Endothelial cell of umbilical vein (primary cell): ENCODE results near the gene CALD1. TPM values are rescaled to one million over a fixed set of nuclear protein-coding genes. Genes with fewer than 3 reads are reported as not detected.

ENCODE experiments used
- BruUV-seq: library from RNA; stranded (reverse); fragments of 400-500 nt; replicated peaks from 2 replicates; lab custom pipeline; 2021; lab: Mats Ljungman, UMichigan
- CTCF ChIA-PET: fragments of 300-600, 350-600 bp; sonication (Branson Sonifier 250); formaldehyde crosslinking; loops from one replicate; lab custom pipeline; 2021; ENCODE audit warnings: antibody characterized with exemption, inconsistent platforms; lab: Charles Lee
- POLR2A ChIA-PET: fragments of 300-600, 350-600 bp; sonication (Branson Sonifier 250); formaldehyde crosslinking; loops from one replicate; lab custom pipeline; 2021; ENCODE audit warnings: antibody characterized with exemption, inconsistent platforms; lab: Charles Lee
- DNase-seq: peaks from one replicate; pipeline ENCODE4 v3.0.0-alpha.2; 2011; ENCODE audit warnings: low read depth, low spot score
- FAIRE-seq: peaks from 2 replicates; lab custom pipeline; 2011; peaks lifted over from hg19 to GRCh38; lab: Jason Lieb, UNC
- H2AFZ ChIP-seq: 2 replicates; pipeline ENCODE4 v1.6.0; 2012; ENCODE audit warnings: low read depth, low read length, control low read depth, inconsistent platforms
- H3K27ac ChIP-seq: 2 replicates; pipeline ENCODE4 v1.5.1; 2011; ENCODE audit warnings: low read depth, mild to moderate bottlenecking, control low read depth, low read length, moderate library complexity; ENCODE audit not compliant: insufficient read depth
- H3K27me3 ChIP-seq, 2 experiments: 2 replicates each; pipeline versions ENCODE4 v1.6.0 to v1.6.1; 2011; ENCODE audit warnings: low read length in 2 of 2, mixed read lengths in 1 of 2; ENCODE audit not compliant: control insufficient read depth in 2 of 2, insufficient read depth in 2 of 2
- H3K36me3 ChIP-seq, 2 experiments: 2 replicates in 1 of 2; 3 replicates in 1 of 2; pipeline ENCODE4 v1.5.1; 2011; ENCODE audit warnings: low read length in 2 of 2, mild to moderate bottlenecking in 1 of 2, moderate library complexity in 1 of 2; ENCODE audit not compliant: control insufficient read depth in 2 of 2, insufficient read depth in 2 of 2; ENCODE audit errors: extremely low read depth in 1 of 2
- H3K4me1 ChIP-seq: 3 replicates; pipeline ENCODE4 v1.5.1; 2011; ENCODE audit warnings: mild to moderate bottlenecking, low read length; ENCODE audit not compliant: control insufficient read depth, insufficient read depth; ENCODE audit errors: extremely low read depth
- H3K4me2 ChIP-seq: 2 replicates; pipeline ENCODE4 v1.6.1; 2011; ENCODE audit warnings: low read length, control low read depth, mixed read lengths; ENCODE audit not compliant: insufficient read depth
- H3K4me3 ChIP-seq, 3 experiments: fragments of 200-600 bp in 1 of 3; sonication (generic), shearing (Covaris generic) in 1 of 3; replicated peaks in 1 of 3; 2 replicates each; pipeline ENCODE4 v1.5.1; 2011 to 2016; ENCODE audit warnings: control low read depth in 3 of 3, low read length in 3 of 3, mild to moderate bottlenecking in 2 of 3, inconsistent platforms in 1 of 3, low read depth in 1 of 3, moderate library complexity in 1 of 3; ENCODE audit not compliant: insufficient read depth in 1 of 3
- H3K79me2 ChIP-seq: 2 replicates; pipeline ENCODE4 v1.6.0; 2012; ENCODE audit warnings: low read length, inconsistent platforms; ENCODE audit not compliant: control insufficient read depth, insufficient read depth
- H3K9ac ChIP-seq: replicated peaks from 2 replicates; pipeline ENCODE3; 2011; ENCODE audit warnings: low read length, control low read depth; ENCODE audit not compliant: insufficient read depth; ENCODE audit errors: extremely low read depth
- H3K9me1 ChIP-seq: replicated peaks from 3 replicates; pipeline ENCODE4 v1.6.0; 2011; ENCODE audit warnings: mild to moderate bottlenecking, low read length; ENCODE audit not compliant: control insufficient read depth, insufficient read depth; ENCODE audit errors: extremely low read depth
- H3K9me3 ChIP-seq: replicated peaks from 2 replicates; pipeline ENCODE4 v1.5.1; 2012; ENCODE audit warnings: low read length, inconsistent platforms; ENCODE audit not compliant: control insufficient read depth, insufficient read depth
- H4K20me1 ChIP-seq: replicated peaks from 2 replicates; pipeline ENCODE3; 2011; ENCODE audit warnings: mild to moderate bottlenecking, low read length; ENCODE audit not compliant: control insufficient read depth, insufficient read depth; ENCODE audit errors: extremely low read depth
- CTCF ChIP-seq, 2 donors: IDR thresholded peaks; 1 replicate in 1 of 2; 2 replicates in 1 of 2; pipeline ENCODE4 v1.5.1; 2011; ENCODE audit warnings: low read length in 2 of 2, mild to moderate bottlenecking in 2 of 2, moderate library complexity in 2 of 2, control low read depth in 1 of 2, inconsistent platforms in 1 of 2, low read depth in 1 of 2; ENCODE audit not compliant: insufficient read depth in 1 of 2; ENCODE audit errors: extremely low read depth in 1 of 2
- EZH2 ChIP-seq: IDR thresholded peaks from 2 replicates; pipeline ENCODE4 v1.6.1; 2012; ENCODE audit warnings: borderline replicate concordance, low read depth, mild to moderate bottlenecking, moderate library complexity, low read length, inconsistent platforms; ENCODE audit not compliant: severe bottlenecking
- FOS ChIP-seq: IDR thresholded peaks from 2 replicates; pipeline ENCODE4 v1.6.1; 2011; ENCODE audit warnings: mild to moderate bottlenecking, low read length, moderate library complexity, borderline replicate concordance; ENCODE audit not compliant: insufficient read depth
- GATA2 ChIP-seq: IDR thresholded peaks from 2 replicates; pipeline ENCODE4 v1.7.0; 2011; ENCODE audit warnings: low read depth, mild to moderate bottlenecking, moderate library complexity, mixed read lengths, low read length; ENCODE audit not compliant: insufficient read length, insufficient read depth
- JUN ChIP-seq: IDR thresholded peaks from 2 replicates; pipeline ENCODE4 v1.6.1; 2011; ENCODE audit warnings: borderline replicate concordance, low read depth; ENCODE audit not compliant: insufficient read length, insufficient read depth
- POLR2A ChIP-seq: IDR thresholded peaks from 2 replicates; pipeline ENCODE4 v1.6.1; 2012; ENCODE audit warnings: low read depth, mild to moderate bottlenecking, control low read depth, low read length
- POLR2AphosphoS5 ChIP-seq: IDR thresholded peaks from 2 replicates; pipeline ENCODE4 v1.6.1; 2012; ENCODE audit warnings: low read depth, mild to moderate bottlenecking, control low read depth, low read length, moderate library complexity; ENCODE audit not compliant: insufficient read depth
- dilution Hi-C: fragments of 300-500 bp; cut with MboI; formaldehyde crosslinking; loops from one replicate; pipeline ENCODE4 v1.15.0; 2019; ENCODE audit warnings: low sequenced_read_pairs; ENCODE audit not compliant: extremely low pct_ligation_motif_present
- intact Hi-C: fragments of 100-400 bp; cut with micrococcal nuclease; formaldehyde crosslinking; loops from one replicate; pipeline ENCODE4 v1.10.0; 2022
- polyA plus RNA-seq, 4 experiments: library from polyadenylated mRNA; depleted of rRNA in 3 of 4; stranded (reverse) in 3 of 4; unstranded in 1 of 4; fragments of >200 nt; gene quantifications; 2 replicates each; pipeline versions ENCODE4 v1.2.1 to v1.2.3, GENCODE V29; 2011 to 2012; ENCODE audit warnings: missing spikeins in 1 of 4
- total RNA-seq: library from RNA; stranded (reverse); gene quantifications from 2 replicates; pipeline ENCODE4 v1.2.3, GENCODE V29; 2021
- TF ChIP-seq, protein P1 (sequence below): IDR thresholded peaks from 2 replicates; pipeline ENCODE4 v1.6.1; 2011; ENCODE audit not compliant: insufficient read depth, insufficient read length

CALD1 gene
- total and polyA plus RNA-seq, 2 donors (not counting 3 experiments of a cell fraction or from before 2014, with no cell fraction given), result 136 to 307 TPM

GRCh38 chr7:134741907-134742635 is 37.4 kb upstream of the CALD1 start:
- ChIA-PET POLR2A (no interaction called here), CTCF (no interaction called here)
- Histone ChIP-seq H3K4me1 (peaks cover 9% of the 10 kb centered on the region), H3K4me2 (no peak overlapping the region), H3K27ac (peak overlapping the region; percentile 19), H3K4me3 (no peak overlapping the region), H3K9me1 (no peaks in the 10 kb centered on the region), H3K27me3 (no peaks in the 10 kb centered on the region), H3K36me3 (no peaks in the 10 kb centered on the region), H3K9ac (no peak overlapping the region), H3K79me2 (no peaks in the 10 kb centered on the region), H4K20me1 (no peaks in the 10 kb centered on the region), H3K9me3 (no peaks in the 10 kb centered on the region), H2AFZ (no peak overlapping the region)
- dilution Hi-C loops (no loop called here), intact Hi-C loops (no loop called here)
- peak; percentile 24 for FAIRE-seq
- DNase-seq, result peak; percentile 84
- TF ChIP-seq POLR2A, result no peak
- TF ChIP-seq JUN, result peak; percentile 30
- TF ChIP-seq FOS, result peak; percentile 27
- TF ChIP-seq CTCF (IDR thresholded peaks at IDR 0.05; ENCODE audit: extremely low read depth in 1 of 2, insufficient read depth in 1 of 2, low read depth in 1 of 2, low read length in 2 of 2), result no peak
- TF ChIP-seq POLR2AphosphoS5, result peak; percentile 21
- no peak for TF ChIP-seq EZH2
- no peak for TF ChIP-seq GATA2
- TF ChIP-seq, protein P1, sequence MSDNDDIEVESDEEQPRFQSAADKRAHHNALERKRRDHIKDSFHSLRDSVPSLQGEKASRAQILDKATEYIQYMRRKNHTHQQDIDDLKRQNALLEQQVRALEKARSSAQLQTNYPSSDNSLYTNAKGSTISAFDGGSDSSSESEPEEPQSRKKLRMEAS, result no peak
- BruUV-seq, result no TSS peak
